Skeletal muscle tissue (tissue), 4 donors: ENCODE data around the gene FKBP1B. TPM values are rescaled to one million over a fixed set of nuclear protein-coding genes. Genes with fewer than 3 reads are reported as not detected.

ENCODE experiments used
- H3K27ac ChIP-seq: one replicate; pipeline ENCODE4 v1.7.0; 2013; ENCODE audit warnings: mild to moderate bottlenecking, low read depth, low read length, inconsistent platforms
- H3K27me3 ChIP-seq, 3 donors: one replicate each; pipeline ENCODE4 v1.7.0; 2013; ENCODE audit warnings: low read length in 3 of 3; ENCODE audit not compliant: control insufficient read depth in 3 of 3, insufficient read depth in 3 of 3
- H3K36me3 ChIP-seq, 3 donors: one replicate each; pipeline ENCODE4 v1.7.0; 2013; ENCODE audit warnings: low read length in 3 of 3; ENCODE audit not compliant: control insufficient read depth in 3 of 3, insufficient read depth in 3 of 3
- H3K4me1 ChIP-seq, 3 donors: one replicate each; pipeline ENCODE4 v1.7.0; 2013; ENCODE audit warnings: low read length in 3 of 3, mild to moderate bottlenecking in 3 of 3; ENCODE audit not compliant: control insufficient read depth in 3 of 3, insufficient read depth in 3 of 3
- H3K4me3 ChIP-seq, 3 donors: one replicate each; pipeline ENCODE4 v1.7.0; 2013; ENCODE audit warnings: low read length in 3 of 3
- H3K9ac ChIP-seq, 3 donors: one replicate each; pipeline ENCODE4 v1.7.0; 2013; ENCODE audit warnings: low read length in 3 of 3, mild to moderate bottlenecking in 3 of 3, moderate library complexity in 2 of 3, low read depth in 1 of 3
- H3K9me3 ChIP-seq, 3 donors: one replicate each; pipeline ENCODE4 v1.7.0; 2013; ENCODE audit warnings: low read length in 3 of 3; ENCODE audit not compliant: control insufficient read depth in 3 of 3
- total RNA-seq: library from RNA; depleted of rRNA; stranded (reverse); fragments of >200 nt; gene quantifications from one replicate; pipeline ENCODE4 v1.2.3, GENCODE V29; 2014
- donor health status: Osteomylitis.

Gene FKBP1B
- total RNA-seq, 1 donor from 2014 or later = 1.6 TPM

DNA sequence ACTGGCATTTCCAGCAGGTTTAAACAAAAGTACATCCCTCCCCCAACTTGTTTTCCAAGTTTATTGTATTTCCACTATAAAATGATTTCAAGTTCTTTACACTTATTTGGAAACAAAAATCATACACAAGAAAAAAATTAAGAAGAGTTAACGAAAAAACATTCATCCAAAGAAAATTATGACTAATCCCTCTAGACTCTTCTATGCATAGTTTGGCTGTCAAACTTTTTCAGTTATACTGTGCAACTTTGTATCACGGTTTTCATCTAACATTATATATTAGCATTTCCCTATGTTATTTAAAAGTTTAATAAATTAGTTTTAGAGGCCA is 3.0 kb upstream of the FKBP1B start:
- Histone ChIP-seq H3K27ac (peak overlapping the region; percentile 49), H3K36me3 (no peaks in the 10 kb centered on the region), H3K27me3 (peaks cover 0 to 11% (median 5%) of the 10 kb centered on the region in 3 donors)

DNA sequence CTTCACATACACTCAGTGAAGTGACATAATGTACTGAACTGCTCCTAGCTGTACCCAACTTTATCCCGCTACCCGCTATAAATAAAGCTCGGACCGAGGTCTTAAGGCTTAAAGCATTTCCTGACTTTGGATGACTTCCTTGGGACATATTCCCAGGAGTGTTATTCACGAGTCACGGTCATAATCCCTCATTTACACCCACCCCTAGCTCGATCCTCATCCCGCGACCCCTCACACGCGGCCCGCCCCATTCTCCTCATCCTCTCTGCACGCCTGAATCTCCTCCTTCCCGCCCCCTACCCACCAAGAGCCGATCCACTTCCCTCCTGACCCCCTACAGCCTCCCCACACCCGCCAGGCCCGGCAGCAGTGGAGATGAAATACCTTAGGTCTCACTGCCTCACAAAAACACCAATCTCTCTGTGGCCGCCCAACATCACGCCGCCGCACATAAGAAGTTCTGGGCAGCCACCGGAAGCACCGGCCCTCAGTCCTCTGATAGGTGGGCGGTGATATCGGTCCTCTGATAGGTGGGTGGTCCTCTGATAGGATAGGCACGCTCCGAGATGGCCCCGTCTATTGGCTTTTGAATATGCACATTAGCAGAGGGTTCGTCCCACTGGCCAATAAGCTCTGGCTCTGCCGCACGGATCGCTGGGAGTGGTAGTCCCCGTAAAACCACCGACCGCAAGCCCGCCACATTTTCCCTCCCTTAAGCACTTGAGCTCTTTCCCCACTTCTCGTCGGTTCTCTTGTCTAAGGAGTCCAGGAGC is 2.4 kb upstream of the FKBP1B start, which contains the start of gene WDCP:
Gene WDCP (minus strand): TSS at position 462 of the 773 bp plus-strand sequence. CDS start 7,897 bp downstream, outside the sequence.
- H3K27ac ChIP-seq = peak within 1 kb of the TSS; percentile 49
- peaks cover 0 to 11% (median 5%) of the 10 kb centered on the region in 3 donors for H3K27me3 ChIP-seq
- peaks cover 9 to 22% (median 21%) of the 10 kb centered on the region in 3 donors for H3K4me1 ChIP-seq
- peak within 1 kb of the TSS; percentile 82 to 87 (median 85) for H3K9ac ChIP-seq
- H3K9me3 ChIP-seq = no peaks in the 10 kb centered on the region
- peak within 1 kb of the TSS; percentile 82 to 97 (median 86) for H3K4me3 ChIP-seq
- no peaks in the 10 kb centered on the region for H3K36me3 ChIP-seq

More for the DNA sequence above, 3.0 kb upstream of the FKBP1B start:
- Histone ChIP-seq H3K4me1 (peaks cover 9 to 22% (median 21%) of the 10 kb centered on the region in 3 donors), H3K9ac (peak overlapping the region; percentile 82 to 87 (median 85)), H3K4me3 (peak overlapping the region; percentile 82 to 97 (median 86)), H3K9me3 (no peaks in the 10 kb centered on the region)

DNA sequence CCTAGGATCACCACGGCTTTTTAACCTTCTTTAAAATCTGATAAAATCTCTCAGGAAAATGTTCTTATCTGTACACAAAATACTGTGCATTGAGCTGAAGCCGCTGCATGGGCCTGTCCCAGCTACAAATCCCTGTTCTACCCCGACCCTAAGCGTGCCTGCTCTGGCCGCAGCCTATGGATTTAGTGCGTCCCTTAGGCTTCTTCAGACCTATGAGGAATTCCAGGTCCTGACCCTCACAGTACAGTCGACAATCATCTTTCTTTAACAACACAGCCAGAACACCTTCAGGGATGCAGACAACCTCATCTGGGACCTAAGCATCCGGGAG is 1.9 kb upstream of the FKBP1B start:
- peak overlapping the region; percentile 63 to 82 (median 66) for H3K4me3 ChIP-seq

DNA sequence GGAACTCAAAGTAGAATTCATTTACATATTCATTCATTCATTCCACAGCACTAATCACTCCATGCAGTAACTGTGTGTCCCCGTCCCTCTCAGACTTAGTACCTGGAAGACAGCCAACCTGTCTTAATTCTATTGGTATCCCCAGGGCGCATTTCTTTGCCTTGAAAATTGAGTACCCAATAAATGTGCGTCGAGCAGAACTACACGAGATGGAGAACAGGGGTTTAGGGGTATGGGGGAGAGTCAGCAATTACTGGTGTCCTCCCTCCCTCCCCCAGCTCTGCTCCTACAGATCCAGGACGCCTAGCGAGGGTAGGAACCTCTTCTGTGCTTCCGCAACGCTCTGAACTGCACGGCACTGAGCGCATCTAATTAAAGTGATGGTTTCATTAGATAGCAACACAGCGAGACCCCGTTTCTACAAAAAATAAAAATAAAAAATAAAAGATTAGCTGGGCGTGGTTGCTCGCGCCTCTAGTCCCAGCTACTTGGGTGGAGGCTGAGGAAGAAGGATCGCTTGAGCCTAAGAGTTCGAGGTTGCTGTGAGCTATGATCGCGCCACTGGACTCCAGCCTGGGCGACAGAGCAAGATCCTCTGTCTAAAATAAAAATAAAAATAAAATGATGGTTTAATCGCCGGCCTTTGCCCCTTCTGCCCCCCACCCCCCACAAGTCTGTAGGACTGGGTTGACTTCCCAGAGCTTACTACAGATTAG is 614 bp upstream of the FKBP1B start:
- Histone ChIP-seq H3K36me3 (no peaks in the 10 kb centered on the region), H3K9ac (peak overlapping the region in 1 of 3 donors; percentile 35), H3K4me3 (peak overlapping the region; percentile 45 to 67 (median 49)), H3K4me1 (peaks cover 9 to 22% (median 21%) of the 10 kb centered on the region in 3 donors), H3K9me3 (no peaks in the 10 kb centered on the region), H3K27me3 (peaks cover 0 to 11% (median 5%) of the 10 kb centered on the region in 3 donors), H3K27ac (no peak overlapping the region)

More for the DNA sequence above, 1.9 kb upstream of the FKBP1B start:
- H3K36me3 ChIP-seq = no peaks in the 10 kb centered on the region
- no peak overlapping the region for H3K27ac ChIP-seq
- peaks cover 0 to 11% (median 5%) of the 10 kb centered on the region in 3 donors for H3K27me3 ChIP-seq
- no peaks in the 10 kb centered on the region for H3K9me3 ChIP-seq
- H3K9ac ChIP-seq = peak overlapping the region in 2 of 3 donors; percentile 82 to 85
- H3K4me1 ChIP-seq = peaks cover 9 to 22% (median 21%) of the 10 kb centered on the region in 3 donors

DNA sequence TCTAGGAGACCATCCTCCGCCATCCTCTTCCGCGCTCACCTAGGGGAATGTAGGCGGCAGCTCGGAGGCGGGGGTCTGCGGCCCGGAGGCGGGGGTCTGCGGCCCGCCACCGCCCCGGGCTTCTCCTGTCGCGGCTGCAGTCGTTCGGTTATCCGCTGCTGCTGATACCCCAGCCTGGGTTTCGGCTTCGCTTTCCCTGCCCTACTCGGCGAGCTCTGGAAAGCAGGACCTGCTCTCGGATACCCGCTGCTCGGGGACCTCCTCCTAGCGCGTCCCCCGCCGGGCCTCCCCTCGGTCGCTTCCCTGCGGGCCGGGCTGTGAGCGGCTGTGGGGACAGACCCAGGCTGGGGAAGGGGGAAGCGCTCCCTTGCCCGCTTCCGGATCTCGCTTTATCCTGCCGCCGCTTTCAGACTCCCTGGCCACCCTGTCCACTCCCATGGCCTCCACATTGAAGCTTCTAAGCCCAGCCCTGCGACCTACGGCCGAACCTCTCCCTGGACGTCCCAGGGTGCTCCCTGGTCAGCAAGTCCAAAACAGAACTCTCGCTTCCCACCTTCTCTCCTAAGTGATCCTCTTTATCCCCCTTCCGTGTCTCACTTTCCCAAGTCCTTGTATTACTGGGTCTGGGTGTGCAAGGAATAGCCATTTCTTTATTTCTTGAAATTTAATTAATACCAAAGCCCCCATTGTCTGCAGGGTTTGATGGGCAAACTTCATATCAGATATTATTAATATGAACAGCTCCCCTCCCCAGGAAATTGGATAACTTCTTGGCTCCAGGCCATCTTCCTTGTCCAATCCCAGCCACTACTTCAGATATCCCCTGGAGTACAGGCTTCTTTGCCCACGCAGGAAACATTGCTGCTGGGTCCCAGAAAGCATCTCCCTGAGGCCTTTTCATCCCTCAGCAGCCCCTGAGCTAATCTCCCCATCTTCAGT is 769 bp downstream of the FKBP1B start:
- Histone ChIP-seq H3K27ac (no peak overlapping the region), H3K9ac (peak overlapping the region in 2 of 3 donors; percentile 64 to 75), H3K9me3 (no peaks in the 10 kb centered on the region), H3K36me3 (no peaks in the 10 kb centered on the region), H3K4me3 (peak overlapping the region; percentile 67 to 75 (median 71)), H3K4me1 (peaks cover 9 to 22% (median 21%) of the 10 kb centered on the region in 3 donors), H3K27me3 (peaks cover 0 to 11% (median 5%) of the 10 kb centered on the region in 3 donors)

DNA sequence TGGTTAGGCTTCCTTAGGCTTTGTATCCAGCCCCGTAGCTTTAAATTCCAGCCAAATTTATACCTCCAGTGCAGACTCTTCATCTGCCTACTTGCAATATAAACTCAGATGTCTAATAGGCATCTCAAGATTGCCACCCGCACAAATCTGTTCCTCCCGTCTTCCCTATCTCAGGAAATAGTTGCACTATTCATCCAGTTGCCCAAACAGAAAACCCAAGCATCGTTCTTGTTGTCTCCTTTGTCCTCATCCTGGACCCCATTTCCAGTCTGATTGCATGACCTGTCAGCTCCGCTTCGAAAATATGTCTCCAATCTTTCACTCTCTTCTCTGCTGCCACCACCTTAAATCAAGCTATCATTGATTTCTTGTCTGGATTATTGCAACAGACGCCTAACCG is 2.3 kb downstream of the FKBP1B start:
- no peaks in the 10 kb centered on the region for H3K9me3 ChIP-seq
- H3K36me3 ChIP-seq = no peaks in the 10 kb centered on the region
- H3K9ac ChIP-seq = no peak overlapping the region
- no peak overlapping the region for H3K27ac ChIP-seq
- H3K4me1 ChIP-seq = peaks cover 5 to 18% (median 14%) of the 10 kb centered on the region in 3 donors
- H3K4me3 ChIP-seq = no peak overlapping the region
- peaks cover 0 to 11% (median 5%) of the 10 kb centered on the region in 3 donors for H3K27me3 ChIP-seq

DNA sequence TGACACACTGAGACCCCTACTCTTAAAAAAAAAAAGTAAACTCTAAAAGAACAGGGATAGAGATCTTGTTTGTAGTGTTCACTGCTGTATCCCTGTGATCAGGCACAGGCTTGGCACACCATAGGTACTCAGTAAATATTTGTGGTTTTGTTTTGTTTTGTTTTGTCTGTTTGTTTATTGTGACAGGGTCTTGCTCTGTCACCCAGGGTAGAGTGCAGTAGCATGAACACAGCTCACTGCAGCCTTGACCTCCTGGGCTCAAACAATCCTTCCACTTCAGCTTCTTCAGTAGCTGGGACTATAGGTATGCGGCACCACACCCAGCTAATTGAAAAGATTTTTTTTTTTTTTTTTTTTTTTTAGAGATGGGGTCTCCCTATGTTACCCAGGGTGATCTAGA is 3.4 kb downstream of the FKBP1B start:
- H3K27me3 ChIP-seq = peaks cover 0 to 11% (median 5%) of the 10 kb centered on the region in 3 donors
- no peaks in the 10 kb centered on the region for H3K9me3 ChIP-seq
- H3K4me3 ChIP-seq = no peak overlapping the region
- H3K4me1 ChIP-seq = peaks cover 5 to 12% (median 10%) of the 10 kb centered on the region in 3 donors
- H3K27ac ChIP-seq = no peak overlapping the region
- no peaks in the 10 kb centered on the region for H3K36me3 ChIP-seq
- no peak overlapping the region for H3K9ac ChIP-seq

DNA sequence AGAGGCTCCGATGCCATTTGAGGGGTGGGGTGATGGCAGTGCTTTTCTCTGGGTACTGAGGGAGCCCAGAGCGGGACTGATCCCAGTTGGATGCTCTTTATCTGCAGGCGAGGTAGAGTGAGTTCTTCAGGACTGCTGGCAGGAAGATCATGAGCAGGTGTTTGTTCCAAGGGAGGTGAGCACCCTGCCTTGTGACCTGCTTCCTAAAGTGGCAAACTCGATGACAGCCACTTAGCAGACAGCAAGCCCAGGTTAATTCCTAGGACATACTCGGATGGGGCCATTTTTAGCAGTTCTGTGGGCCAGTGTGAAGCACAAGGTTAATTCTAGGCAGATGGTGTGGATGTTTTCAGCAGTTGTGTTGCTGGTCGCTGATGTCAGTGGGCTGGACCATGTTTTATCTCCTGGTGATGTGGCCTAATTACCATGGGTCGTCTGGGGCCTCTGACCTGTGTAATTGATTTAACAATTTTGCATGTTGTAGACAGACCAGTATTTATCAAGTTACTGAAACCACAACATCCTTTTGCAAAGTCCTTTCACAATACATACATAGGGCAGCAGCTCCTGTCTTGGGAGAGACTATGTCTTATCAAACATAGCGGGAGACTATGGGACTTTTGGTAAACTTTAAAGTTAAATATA is 4.9 kb downstream of the FKBP1B start:
- Histone ChIP-seq H3K9me3 (no peaks in the 10 kb centered on the region), H3K4me3 (no peak overlapping the region), H3K36me3 (no peaks in the 10 kb centered on the region), H3K9ac (no peak overlapping the region), H3K27ac (no peak overlapping the region), H3K4me1 (peaks cover 3 to 6% (median 5%) of the 10 kb centered on the region in 3 donors), H3K27me3 (peaks cover 0 to 4% (median 0%) of the 10 kb centered on the region in 3 donors)

DNA sequence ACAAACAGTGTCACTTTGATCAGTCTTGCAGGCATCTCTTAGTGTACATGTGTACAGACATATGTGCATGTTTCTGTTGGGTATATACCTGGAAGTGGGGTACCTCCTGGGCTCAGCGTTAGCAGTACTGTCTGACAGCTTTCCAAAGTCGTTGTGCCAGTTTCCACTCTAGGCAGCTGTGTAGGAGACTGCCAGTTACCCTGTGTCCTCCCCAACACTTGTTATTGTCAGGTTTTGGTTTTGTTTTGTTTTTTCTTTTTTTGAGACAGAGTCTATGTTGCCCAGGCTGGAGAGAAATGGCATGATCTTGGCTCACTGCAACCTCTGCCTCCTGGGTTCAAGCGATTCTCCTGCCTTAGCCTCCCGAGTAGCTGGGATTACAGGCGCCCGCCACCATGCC is 6.2 kb downstream of the FKBP1B start:
- Histone ChIP-seq H3K9ac (no peak overlapping the region), H3K27me3 (no peaks in the 10 kb centered on the region), H3K9me3 (no peaks in the 10 kb centered on the region), H3K27ac (no peak overlapping the region), H3K36me3 (no peaks in the 10 kb centered on the region), H3K4me3 (no peak overlapping the region), H3K4me1 (no peaks in the 10 kb centered on the region)
